Left ventricle myocardium inferior (tissue), 1 donor: Measurements from ENCODE around the gene RBMS3. TPM values are rescaled to one million over a fixed set of nuclear protein-coding genes. Genes with fewer than 3 reads are reported as not detected.

Experiments
- DNase-seq: peaks from one replicate; pipeline ENCODE4 v3.0.0-alpha.2; 2020
- H3K27ac ChIP-seq: fragments of 200-600 bp; replicated peaks from 2 replicates; pipeline ENCODE4 v1.8.0; 2021
- H3K27me3 ChIP-seq: fragments of 200-600 bp; 2 replicates; pipeline ENCODE4 v1.8.0; 2021; ENCODE audit warnings: low read depth
- H3K36me3 ChIP-seq: fragments of 200-600 bp; 2 replicates; pipeline ENCODE4 v1.8.0; 2021
- H3K4me1 ChIP-seq: fragments of 200-600 bp; 2 replicates; pipeline ENCODE4 v1.8.0; 2021
- H3K4me3 ChIP-seq: fragments of 200-600 bp; 2 replicates; pipeline ENCODE4 v1.8.0; 2021; ENCODE audit warnings: mild to moderate bottlenecking, moderate library complexity
- H3K9me3 ChIP-seq: fragments of 200-600 bp; replicated peaks from 2 replicates; pipeline ENCODE4 v1.8.0; 2021
- CTCF ChIP-seq: fragments of 200-600 bp; IDR thresholded peaks from 2 replicates; pipeline ENCODE4 v1.8.0; 2021; ENCODE audit warnings: antibody characterized with exemption, mild to moderate bottlenecking, borderline replicate concordance
- intact Hi-C: fragments of 100-400 bp; cut with micrococcal nuclease; formaldehyde crosslinking; loops from one replicate; pipeline ENCODE4 v1.11.0; 2022
- total RNA-seq: library from RNA; stranded (reverse); fragmentation: NEBNext Ultra II Directional; extraction: Animal tissue kit (Norgen Biotek cat#: 25700); gene quantifications from one replicate; pipeline ENCODE4 v1.2.1, GENCODE V29; 2021
- donor health status: DM: no; HTN: yes; CAD: no; lungs with severe emphysema.

The RBMS3 gene
- total RNA-seq, 1 donor from 2014 or later, result 25.3 TPM

GRCh38 chr3:29281344-29282241 is 722 bp downstream of the RBMS3 start:
- intact Hi-C loops, result loop anchor here (5.0 to 10.0 kb wide), 2 partner anchors 233 to 476 kb away; no protein-coding TSS in a partner anchor
- peak overlapping the region; percentile 94 for H3K27ac ChIP-seq
- H3K9me3 ChIP-seq, result no peaks in the 10 kb centered on the region
- H3K4me1 ChIP-seq, result peaks cover 60% of the 10 kb centered on the region
- H3K27me3 ChIP-seq, result no peaks in the 10 kb centered on the region
- peak overlapping the region; percentile 80 for H3K4me3 ChIP-seq
- no peaks in the 10 kb centered on the region for H3K36me3 ChIP-seq
- TF ChIP-seq CTCF, result no peak
- DNase-seq, result no peak

DNA sequence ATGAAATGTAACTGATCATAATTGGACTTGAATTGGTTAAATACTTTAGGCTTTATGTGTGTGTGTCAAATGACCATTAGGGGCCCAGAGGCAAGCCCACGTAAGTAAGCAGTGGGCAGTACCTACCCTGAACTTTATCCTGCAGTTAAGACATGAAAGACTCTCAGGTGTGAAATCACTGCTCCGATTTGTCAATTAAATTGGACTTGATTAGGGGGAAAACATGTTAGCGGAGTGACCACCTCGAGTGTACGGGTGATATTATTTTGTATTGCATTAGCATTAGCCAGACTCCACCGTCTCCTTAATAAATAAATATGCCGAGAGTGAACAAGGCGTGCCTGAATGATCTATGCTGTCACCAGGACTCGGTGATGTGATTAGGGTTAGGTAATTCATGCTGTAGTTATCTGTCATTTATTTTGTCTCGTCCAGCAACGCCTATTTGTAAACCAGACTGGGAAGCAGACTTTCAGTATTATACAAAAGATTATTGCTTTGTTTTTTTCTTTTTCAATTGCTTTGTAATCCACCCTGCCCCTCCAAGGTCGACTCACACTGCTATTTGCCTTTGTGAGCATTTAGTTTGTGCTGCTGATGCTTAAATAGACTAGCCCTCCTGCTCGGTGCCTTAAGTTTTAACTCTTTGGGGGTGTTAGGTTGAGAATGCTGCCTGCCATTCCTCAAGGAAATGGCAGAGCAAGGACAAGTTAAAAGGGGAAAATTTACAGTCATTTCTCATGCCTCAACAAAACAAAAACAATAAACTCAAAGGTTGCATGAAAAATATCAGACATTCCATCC is 1.8 kb downstream of the RBMS3 start:
- Histone ChIP-seq H3K27ac (peak overlapping the region; percentile 94), H3K9me3 (no peaks in the 10 kb centered on the region), H3K4me3 (peak overlapping the region; percentile 80), H3K27me3 (no peaks in the 10 kb centered on the region), H3K4me1 (peaks cover 71% of the 10 kb centered on the region), H3K36me3 (no peaks in the 10 kb centered on the region)
- TF ChIP-seq CTCF, result no peak
- intact Hi-C loops, result loop anchor here (5.0 to 10.0 kb wide), 2 partner anchors 232 to 475 kb away; no protein-coding TSS in a partner anchor
- DNase-seq, result no peak

GRCh38 chr3:29283231-29284119 is 2.6 kb downstream of the RBMS3 start:
- no peak for TF ChIP-seq CTCF
- no peak for DNase-seq
- H3K27ac ChIP-seq, result peak overlapping the region; percentile 94
- peaks cover 78% of the 10 kb centered on the region for H3K4me1 ChIP-seq
- H3K9me3 ChIP-seq, result no peaks in the 10 kb centered on the region
- H3K4me3 ChIP-seq, result peak overlapping the region; percentile 80
- H3K27me3 ChIP-seq, result no peaks in the 10 kb centered on the region
- H3K36me3 ChIP-seq, result no peaks in the 10 kb centered on the region
- intact Hi-C loops, result loop anchor here (5.0 to 10.0 kb wide), 2 partner anchors 231 to 474 kb away; no protein-coding TSS in a partner anchor

DNA sequence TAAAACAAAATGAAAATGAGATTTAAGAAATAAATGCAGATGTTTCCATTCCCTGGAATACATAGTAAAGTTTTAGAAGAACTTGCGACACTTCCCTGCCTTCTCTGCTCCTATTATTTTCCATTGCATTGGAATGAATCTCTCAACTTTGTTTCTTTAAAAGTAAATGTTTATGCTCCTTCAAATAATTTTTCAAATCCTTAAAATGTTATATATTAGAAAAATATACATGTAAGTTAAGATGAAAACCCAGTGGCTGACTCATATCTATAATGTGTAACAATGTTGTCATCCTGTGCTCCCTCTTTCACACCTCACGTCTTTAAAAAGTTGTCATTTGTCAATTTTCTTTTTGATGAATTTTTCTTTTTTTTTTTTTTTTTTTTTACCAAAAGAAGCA is 3.6 kb downstream of the RBMS3 start:
- no peak for DNase-seq
- TF ChIP-seq CTCF, result no peak
- no peaks in the 10 kb centered on the region for H3K36me3 ChIP-seq
- H3K4me3 ChIP-seq, result peak overlapping the region; percentile 80
- no peaks in the 10 kb centered on the region for H3K9me3 ChIP-seq
- peak overlapping the region; percentile 94 for H3K27ac ChIP-seq
- no peaks in the 10 kb centered on the region for H3K27me3 ChIP-seq
- intact Hi-C loops, result loop anchor here (5.0 to 10.0 kb wide), 2 partner anchors 230 to 473 kb away; no protein-coding TSS in a partner anchor
- H3K4me1 ChIP-seq, result peaks cover 78% of the 10 kb centered on the region
